Measurements from ENCODE around the gene SSX2IP.

Gene SSX2IP

DNA sequence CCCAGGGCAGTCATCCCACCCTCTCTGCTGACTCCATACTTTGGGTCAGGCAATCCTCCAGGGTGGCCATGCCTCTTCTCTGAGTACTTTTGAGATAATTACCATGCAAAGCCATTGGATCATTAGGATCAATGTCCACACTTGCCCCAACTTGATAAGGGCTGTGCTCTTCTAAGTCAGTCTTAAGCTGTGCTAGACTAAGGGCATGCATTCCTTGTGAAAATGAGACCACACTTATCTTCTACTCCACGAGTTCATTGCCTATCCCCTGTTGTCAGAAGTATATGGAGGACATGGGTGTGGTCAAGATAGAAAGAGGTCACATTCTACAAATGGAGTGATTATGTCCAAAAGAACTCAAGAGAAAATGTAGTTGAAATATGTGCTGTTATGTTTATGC is 18.9 kb upstream of the SSX2IP start:
- no peak for DNase-seq

DNA sequence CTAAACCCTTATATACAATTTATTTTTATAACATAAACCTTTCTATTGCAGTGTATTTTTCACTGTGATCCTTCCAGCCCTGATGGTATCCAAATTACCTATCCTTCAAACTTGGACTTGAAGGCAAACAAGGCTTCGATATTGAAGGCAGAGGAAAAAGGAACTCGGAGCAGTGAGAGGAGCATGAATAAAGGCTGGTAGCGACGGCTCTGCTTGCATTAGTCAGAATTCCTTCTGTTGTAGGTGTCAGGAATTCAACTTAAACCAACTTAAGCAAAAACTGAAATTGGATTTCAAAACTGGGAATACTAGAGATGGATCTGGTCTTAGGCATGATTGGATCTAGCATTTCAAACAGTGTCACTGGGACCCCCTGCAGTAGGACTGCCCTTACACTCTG is 17.8 kb upstream of the SSX2IP start:
- no peak for DNase-seq

DNA sequence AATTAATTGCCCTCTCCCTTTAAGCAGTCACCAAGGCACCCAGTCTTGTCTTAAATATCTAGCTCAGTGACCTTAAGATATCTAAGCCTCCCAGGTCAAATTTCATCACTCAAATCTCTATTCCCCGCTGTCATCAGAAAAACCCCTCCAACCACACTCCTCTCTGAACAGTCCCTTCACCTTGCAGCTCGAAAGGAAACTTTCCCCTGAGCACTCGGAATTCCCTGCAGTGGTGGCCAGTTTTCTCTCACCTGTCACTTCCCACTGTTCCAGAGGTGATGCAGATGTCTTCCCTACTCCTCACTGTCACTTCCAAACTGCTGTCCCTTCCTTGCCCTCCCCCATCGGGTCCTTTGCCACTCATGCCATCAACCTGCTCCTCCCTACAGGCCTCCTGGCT is 15.3 kb upstream of the SSX2IP start:
- DNase-seq = no peak

DNA sequence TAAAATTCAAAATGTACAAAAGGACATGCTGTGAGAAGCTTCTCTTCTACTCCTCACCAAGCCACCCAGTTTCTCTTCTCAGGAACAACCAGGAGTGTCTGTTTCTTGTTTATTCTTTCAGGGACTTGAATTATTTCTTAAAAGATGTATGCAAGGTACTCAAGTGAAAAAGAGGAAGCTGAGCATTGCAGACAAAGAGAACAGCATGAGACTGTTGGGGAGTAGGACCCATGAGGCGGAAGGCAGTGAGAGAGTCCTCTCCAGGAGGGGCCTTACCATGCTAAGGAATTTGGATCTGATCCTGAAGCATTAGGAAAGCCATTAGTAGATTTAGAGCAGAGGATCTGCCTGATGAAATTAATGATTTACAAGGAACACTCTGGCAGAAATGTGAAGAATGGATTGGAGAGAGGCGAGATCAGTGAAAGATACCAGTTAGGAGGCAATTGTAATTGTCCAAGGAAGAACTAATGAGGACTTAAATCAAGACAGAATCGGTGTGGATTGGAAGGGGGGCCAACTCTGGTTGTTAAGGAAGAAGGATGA is 14.7 kb upstream of the SSX2IP start:
- no peak for DNase-seq

DNA sequence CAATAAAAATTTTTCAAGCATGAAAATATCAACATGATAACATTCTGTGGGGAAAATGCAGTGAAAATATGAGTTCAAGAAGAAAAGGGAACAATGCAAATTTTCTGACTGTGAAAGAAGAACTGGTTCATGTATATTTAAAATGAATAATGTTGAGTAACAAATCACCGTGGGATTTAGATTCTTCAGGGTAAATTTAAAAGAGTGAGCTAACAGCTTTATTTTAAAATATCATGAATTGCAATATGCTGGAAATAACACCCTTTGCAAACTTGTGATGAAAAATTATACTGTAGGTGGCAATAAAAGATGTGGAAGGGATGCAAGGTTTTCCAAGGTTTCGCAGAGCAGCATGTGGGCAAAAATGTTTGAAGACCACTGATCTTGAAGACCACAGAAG is 13.2 kb upstream of the SSX2IP start:
- DNase-seq = no peak

DNA sequence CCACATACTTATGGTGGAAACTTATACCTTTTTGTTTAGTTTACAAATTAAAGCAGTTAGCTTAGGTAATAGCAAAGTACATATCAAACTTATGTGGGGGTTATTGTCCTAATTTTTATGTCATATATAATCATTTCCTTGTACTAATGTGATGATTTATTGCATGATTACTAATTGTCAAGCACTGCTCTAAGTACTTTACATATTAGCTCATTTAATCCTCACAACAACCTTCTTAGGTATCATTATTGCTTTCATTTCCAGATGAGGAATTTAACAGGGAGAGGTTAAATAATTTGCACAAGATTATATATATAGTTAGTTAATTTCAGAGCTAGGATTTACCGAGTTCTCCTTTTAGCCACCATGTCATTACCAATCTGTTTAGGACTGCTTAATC is 11.9 kb upstream of the SSX2IP start:
- DNase-seq = no peak

DNA sequence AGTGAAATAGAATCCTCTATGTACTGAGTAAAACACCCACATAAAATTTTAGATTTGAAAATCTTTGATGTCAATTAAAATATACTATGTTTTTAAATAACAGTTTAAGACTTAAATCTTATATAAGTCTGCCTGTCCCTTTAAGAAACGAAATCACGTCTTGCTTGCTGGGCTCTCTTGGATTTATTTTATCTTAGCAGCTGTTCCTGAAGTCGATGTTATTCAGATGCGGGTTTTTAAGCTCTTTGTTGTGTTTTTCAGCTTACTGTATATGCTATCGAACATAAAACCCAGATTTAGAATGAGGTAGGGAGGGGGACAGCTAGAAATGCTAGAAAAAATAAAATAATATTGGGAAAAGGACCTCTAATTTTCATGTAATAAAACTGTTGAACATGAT is 11.1 kb upstream of the SSX2IP start:
- no peak for DNase-seq

DNA sequence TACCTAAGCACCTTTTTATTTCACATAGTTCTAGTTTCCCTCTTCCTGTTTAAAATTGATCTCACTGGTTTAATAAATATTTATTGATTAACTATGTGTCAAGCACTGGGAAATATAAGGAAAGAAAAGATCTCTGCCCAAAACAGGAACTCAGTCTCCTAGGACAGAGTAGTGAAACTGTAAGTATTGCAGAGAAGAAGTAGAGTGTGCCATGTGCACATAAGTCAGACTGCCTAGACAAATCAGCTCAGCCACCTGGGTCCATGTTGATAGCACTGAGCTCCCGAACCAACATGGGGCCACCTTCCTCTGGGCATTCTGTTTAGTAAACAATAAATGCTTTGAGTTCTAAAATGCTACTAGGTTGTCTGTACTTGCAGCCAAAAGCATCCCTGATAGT is 9.8 kb upstream of the SSX2IP start:
- DNase-seq = no peak

DNA sequence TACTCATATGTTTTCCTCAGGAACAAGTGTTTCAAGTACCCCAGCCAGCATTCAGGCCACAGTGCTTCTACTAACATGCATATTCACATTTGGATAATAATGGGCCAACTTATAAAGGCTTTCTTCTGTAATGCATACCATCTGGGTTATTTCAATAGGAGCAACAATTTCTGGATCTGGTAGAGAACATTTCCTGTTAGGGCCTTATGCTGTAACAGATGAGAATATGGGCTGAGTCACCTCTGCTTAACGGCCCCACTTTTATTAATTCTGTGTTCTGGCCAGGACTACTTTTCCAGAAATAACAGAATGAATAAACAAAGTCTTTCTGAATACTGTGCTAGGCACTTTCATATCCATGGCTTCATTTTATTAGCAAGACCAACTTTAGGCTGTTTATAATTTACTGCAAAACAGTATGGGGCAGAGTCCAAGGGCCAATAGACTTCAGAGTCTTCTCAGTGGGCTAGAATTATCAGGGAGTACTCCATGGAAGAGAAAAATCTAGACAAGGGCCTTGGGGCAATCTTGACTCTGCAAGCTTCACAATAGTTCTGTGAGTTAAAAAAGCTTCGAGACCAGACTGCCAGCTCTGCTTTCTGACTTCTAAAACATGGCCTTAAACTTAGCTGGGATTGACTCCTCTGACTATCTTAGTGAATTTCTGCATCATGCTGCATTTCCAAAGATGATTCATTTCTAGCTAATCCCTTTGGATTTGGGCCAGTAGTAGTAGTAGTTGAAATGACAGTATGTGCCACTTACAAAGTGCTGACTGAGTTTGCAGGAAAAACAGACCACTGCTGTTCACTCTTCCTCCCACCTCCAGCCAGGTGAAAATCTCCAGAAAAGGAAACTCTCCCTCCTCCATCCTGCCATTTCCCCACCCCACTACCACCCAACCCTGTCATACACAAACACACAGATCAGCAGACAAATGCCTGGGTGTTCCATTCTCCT is 8.2 kb upstream of the SSX2IP start:
- DNase-seq = no peak

DNA sequence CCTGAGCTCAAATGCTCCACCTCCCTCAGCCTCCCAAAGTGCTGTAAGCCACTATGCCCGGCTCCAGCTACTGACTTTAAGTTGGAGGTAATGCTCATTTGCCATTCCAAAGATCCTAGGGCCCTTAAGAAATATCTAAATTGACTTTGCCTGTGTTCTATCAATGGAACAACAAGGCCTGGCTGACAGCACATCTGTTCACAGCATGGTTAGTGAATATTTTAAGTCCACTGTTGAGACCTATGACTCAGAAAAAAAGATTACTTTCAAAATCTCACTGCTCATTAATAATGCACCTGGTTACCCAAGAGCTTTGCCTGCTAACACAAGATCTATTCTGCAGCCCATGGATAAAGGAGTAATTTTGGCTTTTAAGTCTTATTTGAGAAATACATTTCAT is 3.5 kb upstream of the SSX2IP start:
- DNase-seq = no peak

DNA sequence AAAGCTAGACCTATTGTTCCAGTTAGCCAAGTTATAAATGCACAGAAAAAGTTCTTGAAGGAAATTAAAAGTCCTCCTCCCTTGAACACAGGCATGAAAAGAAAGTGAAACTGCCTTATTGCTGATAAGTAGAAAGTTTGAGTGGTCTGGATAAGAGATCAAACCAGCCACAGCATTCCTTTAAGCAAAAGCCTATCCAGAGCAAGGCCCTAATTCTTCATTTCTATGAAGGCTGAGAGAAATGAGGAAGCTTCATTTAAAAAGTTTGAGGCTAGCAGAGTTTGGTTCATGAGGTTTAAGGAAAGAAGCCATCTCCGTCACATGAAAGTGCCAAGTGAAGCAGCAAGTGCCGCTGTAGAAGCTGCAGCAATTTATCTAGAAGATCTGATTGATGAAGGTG is 2.7 kb upstream of the SSX2IP start:
- DNase-seq = no peak

DNA sequence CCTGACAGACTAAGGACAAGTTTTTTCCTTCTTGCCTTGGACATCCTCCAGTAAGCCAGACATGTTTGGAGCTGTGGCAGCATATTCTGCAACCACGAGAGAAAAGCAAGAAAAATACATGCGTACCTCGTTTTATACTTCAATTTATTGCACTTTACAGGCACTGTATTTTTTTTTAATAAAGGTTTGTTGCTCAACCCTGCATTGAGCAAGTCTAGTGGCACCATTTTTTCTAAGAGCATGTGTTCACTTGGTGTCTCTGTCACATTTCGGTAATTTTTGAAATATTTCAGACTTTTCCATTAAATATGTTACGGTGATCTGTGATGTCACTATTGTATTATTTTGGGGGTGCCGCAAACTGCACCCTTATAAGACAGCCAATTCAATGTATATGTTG is 2.1 kb upstream of the SSX2IP start:
- no peak for DNase-seq

DNA sequence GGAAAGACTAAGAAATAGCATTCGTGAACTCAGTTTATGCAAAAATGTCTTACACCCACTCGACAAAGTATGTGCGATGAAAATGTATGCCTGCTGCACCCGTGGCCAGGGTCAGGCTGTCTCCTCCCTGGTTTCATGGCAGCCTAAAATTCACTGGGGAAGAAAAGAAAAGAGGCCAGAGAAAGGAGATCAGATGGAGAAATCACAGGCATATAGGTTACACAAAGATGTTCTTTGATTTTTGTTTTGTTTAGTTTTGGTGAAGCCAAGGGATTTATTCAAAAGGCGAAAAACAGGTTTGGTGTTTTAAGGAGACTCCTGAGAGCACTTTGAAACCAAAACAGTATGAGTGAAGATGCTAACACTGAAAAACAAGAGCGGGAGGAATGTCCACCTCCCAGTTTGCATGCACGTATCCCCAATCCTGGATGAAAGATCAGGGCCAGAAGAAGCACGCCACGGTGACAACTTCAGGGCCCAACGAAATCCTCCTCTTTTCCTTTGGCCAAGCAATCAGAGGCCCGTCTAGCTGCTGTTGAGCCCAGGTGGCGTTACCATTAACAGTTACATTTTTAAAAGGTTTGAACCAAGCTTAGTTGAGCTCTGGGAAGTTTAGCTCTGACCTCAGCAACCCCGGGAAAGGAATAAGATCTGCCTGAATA is 992 bp upstream of the SSX2IP start:
- DNase-seq = no peak

DNA sequence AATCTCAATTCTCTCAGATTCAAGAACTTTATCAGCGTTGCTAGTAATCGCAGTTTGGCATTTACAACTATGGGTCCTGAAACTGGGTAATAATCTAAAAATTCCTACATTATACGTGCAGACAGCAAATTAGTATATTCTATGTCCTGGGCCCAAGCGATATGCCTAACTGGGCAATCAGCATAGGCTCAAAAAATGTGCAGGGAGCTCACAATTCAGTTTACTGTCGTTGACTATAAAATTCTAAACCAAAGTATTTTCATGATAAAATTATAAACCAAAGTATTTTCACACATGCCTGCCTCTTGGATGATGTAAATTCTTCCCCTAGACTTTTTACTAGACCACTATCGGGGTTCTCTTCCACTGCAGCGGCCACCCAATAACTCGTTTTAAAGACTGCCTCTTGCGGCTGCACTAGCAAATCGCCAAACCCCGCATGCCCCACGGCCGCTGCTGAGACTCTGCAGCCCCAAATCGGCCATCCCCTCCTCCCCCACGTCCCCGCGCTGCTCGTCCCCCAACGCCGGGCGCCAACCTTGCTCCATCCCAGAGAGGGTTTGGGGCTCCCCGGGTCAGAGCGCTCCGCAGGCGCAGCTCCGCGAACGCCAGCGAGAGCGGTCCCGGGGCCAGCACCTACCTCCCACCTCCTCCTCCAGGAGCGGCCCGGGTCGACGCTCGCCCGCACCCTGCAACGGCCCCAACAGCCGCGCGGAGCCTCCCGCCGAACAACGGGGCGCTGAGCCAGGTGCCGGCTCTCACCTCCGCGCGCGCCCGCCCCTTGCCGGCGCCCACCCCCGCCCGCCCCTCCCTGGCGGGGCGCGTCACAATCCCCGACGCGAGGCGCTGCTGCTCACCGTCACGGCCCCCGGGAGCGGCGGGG is 506 bp downstream of the SSX2IP start:
- peak; percentile 75 for DNase-seq

DNA sequence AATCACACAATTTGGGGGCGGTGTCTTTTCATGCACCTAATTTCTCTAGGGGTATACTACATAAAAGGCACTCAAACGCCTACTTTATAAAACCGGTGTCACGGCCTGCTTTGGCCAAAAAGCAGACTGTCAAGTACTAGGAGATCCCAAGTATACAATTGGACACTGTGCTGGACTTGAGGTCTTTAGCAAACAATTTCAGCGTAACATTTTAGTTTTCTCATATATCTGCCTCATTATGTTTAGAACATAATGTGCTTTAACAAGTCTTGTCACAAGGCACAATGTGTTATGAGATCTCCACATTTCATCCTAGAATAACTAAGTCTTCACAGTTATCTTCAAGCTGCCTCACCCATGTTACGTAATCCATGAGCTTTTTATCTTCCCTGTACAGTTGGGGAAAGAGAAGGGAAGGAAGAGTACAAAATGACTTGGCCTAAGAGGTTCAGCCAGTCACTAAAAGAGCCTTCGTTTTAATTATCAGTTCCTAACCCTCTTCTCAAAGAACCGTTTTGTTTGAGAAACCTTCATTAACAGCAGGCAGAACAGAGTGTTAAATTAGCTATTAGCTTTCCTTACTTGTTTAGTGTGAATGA is 1.7 kb downstream of the SSX2IP start:
- no peak for DNase-seq

DNA sequence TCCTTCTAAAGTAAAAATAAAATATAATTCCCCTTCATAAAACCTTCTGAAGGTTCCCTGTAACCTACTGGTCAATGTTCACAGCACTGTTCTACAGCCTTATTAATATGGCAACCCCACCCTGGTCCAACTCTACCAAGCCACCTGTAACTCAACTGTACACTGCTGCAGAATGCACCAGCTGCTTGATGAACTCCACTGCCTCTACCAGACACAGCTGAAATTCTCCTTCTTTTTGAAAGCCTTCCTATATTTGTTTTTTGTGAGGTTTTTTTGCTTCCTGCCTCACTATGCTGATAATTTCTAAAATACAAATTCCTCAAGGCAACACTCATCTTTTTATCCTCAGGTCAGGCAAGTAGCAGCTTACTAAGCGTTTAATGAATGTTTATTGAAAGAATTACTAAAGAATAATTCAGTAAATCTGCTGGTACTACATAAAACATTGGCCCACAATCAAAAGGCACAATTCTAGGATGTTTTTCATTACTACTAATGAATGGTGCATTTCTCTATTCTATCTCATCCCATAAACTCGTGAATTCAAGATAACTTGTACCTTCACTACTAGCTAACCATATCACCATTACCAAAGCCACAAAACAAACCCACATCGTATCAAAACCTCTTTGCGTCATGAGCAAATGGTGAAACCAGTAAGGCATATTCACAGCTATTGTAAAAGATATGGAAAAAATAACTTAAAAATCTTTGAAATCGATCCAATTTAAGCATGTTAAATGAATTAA is 2.4 kb downstream of the SSX2IP start:
- no peak for DNase-seq

DNA sequence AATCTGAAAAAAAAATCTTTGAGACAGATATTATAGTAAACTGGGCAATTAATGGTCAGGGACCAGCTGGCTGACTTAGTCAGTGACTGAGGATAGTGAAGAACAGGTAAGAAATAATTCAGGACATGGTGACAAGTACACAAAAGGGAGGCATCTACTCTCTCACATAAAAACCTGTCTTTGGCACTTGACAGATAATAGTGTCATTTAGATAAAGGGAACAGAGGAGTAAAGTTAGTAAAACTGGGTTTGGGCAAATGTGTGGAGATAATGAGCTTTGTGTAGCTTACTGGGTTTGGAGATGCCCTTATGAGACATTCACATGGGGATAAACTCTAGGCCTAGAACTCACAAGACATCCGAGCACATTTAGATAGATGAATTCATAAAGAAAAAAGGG is 4.0 kb downstream of the SSX2IP start:
- DNase-seq = no peak

DNA sequence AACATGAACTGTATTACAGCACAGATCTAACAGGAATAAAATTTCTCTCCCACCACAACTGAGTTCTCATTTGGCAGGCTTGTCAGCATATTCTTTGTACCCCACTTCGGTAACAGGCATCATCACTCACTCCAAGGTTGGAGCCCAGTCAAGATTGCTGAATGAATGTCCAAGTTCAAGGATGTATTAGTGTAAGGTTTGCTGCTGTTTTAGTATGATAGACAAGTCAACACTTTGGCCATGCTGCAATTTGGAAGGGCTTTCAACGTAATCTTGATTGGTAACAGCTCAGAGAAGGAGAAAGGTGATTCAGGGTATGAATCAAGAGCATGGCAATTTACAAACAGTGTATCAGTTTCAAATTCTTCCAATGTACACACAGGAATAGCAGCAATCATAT is 6.8 kb downstream of the SSX2IP start:
- DNase-seq = no peak

DNA sequence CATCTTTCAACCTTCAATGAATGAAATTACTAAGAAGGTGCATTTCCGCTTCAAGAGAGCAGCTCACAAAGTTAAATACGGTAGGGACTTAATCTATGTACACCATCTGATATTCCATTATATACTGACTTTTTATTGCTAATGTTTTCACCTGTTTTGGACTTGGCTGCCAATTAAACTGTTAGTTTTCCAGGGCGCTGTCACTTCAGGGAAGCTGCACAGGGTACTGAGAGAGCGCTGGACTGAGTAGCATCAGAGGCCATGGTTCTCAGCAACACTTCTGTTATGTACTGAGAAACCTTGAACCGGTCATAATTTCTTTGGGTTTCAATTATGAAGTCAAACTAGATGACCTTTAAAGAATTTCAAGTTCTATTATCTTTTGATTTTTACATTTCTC is 8.2 kb downstream of the SSX2IP start:
- DNase-seq = no peak

DNA sequence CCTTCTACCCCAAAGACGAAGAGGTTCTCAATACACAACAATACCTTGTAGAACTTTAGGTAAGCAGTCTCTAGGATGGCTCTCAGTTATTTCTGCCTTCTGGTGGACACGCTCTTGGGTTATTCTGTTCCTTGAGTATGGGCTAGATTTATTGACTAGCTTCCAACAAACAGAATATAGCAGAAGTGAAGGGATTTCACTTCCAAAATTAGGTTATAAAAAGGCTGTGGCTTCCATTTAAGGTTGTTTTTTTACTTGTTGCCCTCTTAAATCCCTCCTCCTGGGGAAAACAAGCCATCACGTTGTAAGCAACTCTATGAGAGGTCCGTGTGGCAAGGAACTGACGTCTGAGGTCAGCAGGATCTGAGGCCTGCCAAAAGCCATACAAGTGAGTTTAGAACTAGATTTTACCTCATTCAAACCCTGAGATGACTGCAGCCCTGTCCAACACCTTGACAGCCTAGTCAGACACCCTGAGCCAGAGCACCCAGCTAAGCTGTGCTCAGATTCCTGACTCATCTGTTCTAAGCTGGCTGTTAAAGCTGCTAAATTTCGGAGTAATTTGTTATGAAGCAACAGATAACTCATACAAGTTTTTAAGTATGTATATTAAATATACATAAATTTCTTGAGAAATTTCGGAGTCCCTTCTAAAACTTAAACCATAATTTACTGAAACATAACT is 12.7 kb downstream of the SSX2IP start:
- no peak for DNase-seq

DNA sequence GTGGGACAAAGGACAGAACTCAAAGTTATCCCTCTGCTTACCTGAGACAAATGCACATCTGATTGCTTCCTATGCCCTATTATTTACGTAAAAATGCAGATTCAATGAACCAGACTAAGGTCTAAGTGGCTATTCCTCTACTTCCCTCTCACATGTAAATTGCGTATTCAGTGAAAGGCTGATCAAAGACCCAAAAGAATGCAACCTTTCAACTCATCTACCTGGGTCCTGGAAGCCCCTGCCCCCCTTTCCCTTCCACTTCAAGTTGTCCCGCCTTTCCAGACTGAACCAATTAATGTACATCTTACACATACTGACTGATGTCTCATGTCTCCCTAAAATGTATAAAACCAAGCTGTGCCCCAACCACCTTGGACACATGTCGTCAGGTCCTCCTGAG is 14.6 kb downstream of the SSX2IP start:
- DNase-seq = no peak
